H9 (cell line): Measurements from ENCODE around the gene PCBP1. TPM values are rescaled to one million over a fixed set of nuclear protein-coding genes. Genes with fewer than 3 reads are reported as not detected.
"Not testable (repeated sequence)": the region's sequence is repeated elsewhere in the genome, so short reads cannot be mapped to it uniquely, and the experiment has no call there.

Source experiments
- DNase-seq: peaks from one replicate; pipeline ENCODE4 v3.0.0-alpha.2; 2017
- H2AFZ ChIP-seq: one replicate; pipeline ENCODE4 v1.6.1; 2013; ENCODE audit warnings: mild to moderate bottlenecking, low read length, control low read depth, moderate library complexity
- H2AK5ac ChIP-seq: 2 replicates; pipeline ENCODE4 v1.6.1; 2013; ENCODE audit warnings: low read length, control low read depth, mixed read lengths; ENCODE audit not compliant: insufficient read length
- H2BK120ac ChIP-seq: one replicate; pipeline ENCODE4 v1.6.1; 2013; ENCODE audit warnings: low read depth, mild to moderate bottlenecking, low read length, control low read depth, inconsistent platforms; ENCODE audit not compliant: poor library complexity, severe bottlenecking
- H2BK12ac ChIP-seq: 2 replicates; pipeline ENCODE4 v1.6.1; 2013; ENCODE audit warnings: low read length, control low read depth, mixed read lengths, low read depth; ENCODE audit not compliant: insufficient read length
- H2BK15ac ChIP-seq: 2 replicates; pipeline ENCODE4 v1.6.1; 2013; ENCODE audit warnings: low read depth, low read length, control low read depth
- H2BK20ac ChIP-seq: one replicate; pipeline ENCODE4 v1.6.1; 2013; ENCODE audit warnings: low read depth, mild to moderate bottlenecking, low read length, control low read depth, inconsistent platforms; ENCODE audit not compliant: poor library complexity, severe bottlenecking
- H2BK5ac ChIP-seq: 2 replicates; pipeline ENCODE4 v1.6.1; 2013; ENCODE audit warnings: low read length, control low read depth, mixed read lengths; ENCODE audit not compliant: insufficient read length
- H3K14ac ChIP-seq: 2 replicates; pipeline ENCODE4 v1.6.1; 2013; ENCODE audit warnings: low read length, control low read depth; ENCODE audit not compliant: insufficient read depth
- H3K18ac ChIP-seq: 2 replicates; pipeline ENCODE4 v1.6.1; 2013; ENCODE audit warnings: low read depth, mild to moderate bottlenecking, mixed read lengths, low read length, control low read depth; ENCODE audit not compliant: insufficient read length
- H3K23ac ChIP-seq: 2 replicates; pipeline ENCODE4 v1.6.1; 2013; ENCODE audit warnings: low read length, control low read depth, mixed read lengths, low read depth; ENCODE audit not compliant: insufficient read length
- H3K23me2 ChIP-seq: 2 replicates; pipeline ENCODE4 v1.6.1; 2013; ENCODE audit warnings: low read depth, mild to moderate bottlenecking, mixed read lengths, low read length, control low read depth; ENCODE audit not compliant: insufficient read length, poor library complexity, severe bottlenecking
- H3K27ac ChIP-seq: 2 replicates; pipeline ENCODE4 v1.5.1; 2013; ENCODE audit warnings: low read length, control low read depth, mixed read lengths, low read depth; ENCODE audit not compliant: insufficient read length
- H3K27me3 ChIP-seq: 2 replicates; pipeline ENCODE4 v1.6.1; 2013; ENCODE audit warnings: low read length, control low read depth, inconsistent platforms; ENCODE audit not compliant: insufficient read depth
- H3K4ac ChIP-seq: 2 replicates; pipeline ENCODE4 v1.6.1; 2013; ENCODE audit warnings: low read depth, mild to moderate bottlenecking, control low read depth, inconsistent platforms, low read length, moderate library complexity
- H3K4me1 ChIP-seq: 2 replicates; pipeline ENCODE4 v1.6.1; 2013; ENCODE audit warnings: low read length, control low read depth, inconsistent platforms; ENCODE audit not compliant: insufficient read depth
- H3K4me2 ChIP-seq: 2 replicates; pipeline ENCODE4 v1.6.1; 2013; ENCODE audit warnings: low read length, control low read depth, mixed read lengths; ENCODE audit not compliant: insufficient read length, insufficient read depth
- H3K56ac ChIP-seq: 2 replicates; pipeline ENCODE4 v1.6.1; 2013; ENCODE audit warnings: low read depth, mild to moderate bottlenecking, mixed read lengths, low read length, control low read depth; ENCODE audit not compliant: insufficient read length
- H3K79me1 ChIP-seq: 2 replicates; pipeline ENCODE4 v1.6.1; 2013; ENCODE audit warnings: low read depth, mild to moderate bottlenecking, moderate library complexity, low read length, control low read depth, inconsistent platforms; ENCODE audit not compliant: insufficient read depth, poor library complexity, severe bottlenecking
- H3K79me2 ChIP-seq: 2 replicates; pipeline ENCODE4 v1.6.1; 2013; ENCODE audit warnings: low read length, control low read depth, inconsistent platforms; ENCODE audit not compliant: insufficient read depth
- H3K9ac ChIP-seq: 2 replicates; pipeline ENCODE4 v1.6.1; 2013; ENCODE audit warnings: low read length, control low read depth, mixed read lengths; ENCODE audit not compliant: insufficient read length; ENCODE audit errors: extremely low read depth
- H3K9me3 ChIP-seq: one replicate; pipeline ENCODE4 v1.6.1; 2013; ENCODE audit warnings: low read depth, low read length, inconsistent platforms; ENCODE audit not compliant: control insufficient read depth
- H3T11ph ChIP-seq: one replicate; pipeline ENCODE4 v1.6.1; 2013; ENCODE audit warnings: mild to moderate bottlenecking, low read length, control low read depth, inconsistent platforms
- H4K20me1 ChIP-seq: one replicate; pipeline ENCODE4 v1.6.1; 2013; ENCODE audit not compliant: control insufficient read depth, insufficient read length, insufficient read depth
- H4K5ac ChIP-seq: 2 replicates; pipeline ENCODE4 v1.6.1; 2013; ENCODE audit warnings: low read depth, mild to moderate bottlenecking, mixed read lengths, low read length, control low read depth; ENCODE audit not compliant: insufficient read length
- H4K8ac ChIP-seq: replicated peaks from 2 replicates; pipeline ENCODE4 v1.6.1; 2013; ENCODE audit warnings: low read length, control low read depth, mixed read lengths, low read depth; ENCODE audit not compliant: insufficient read length
- H4K91ac ChIP-seq: 2 replicates; pipeline ENCODE4 v1.6.1; 2013; ENCODE audit warnings: low read depth, mild to moderate bottlenecking, moderate library complexity, mixed read lengths, low read length, control low read depth; ENCODE audit not compliant: insufficient read length
- H3K27ac Mint-ChIP-seq, 3 experiments: 2 replicates in 2 of 3; 3 replicates in 1 of 3; pipeline ENCODE4 v1.8.0; 2020 to 2021; ENCODE audit warnings: mixed read lengths in 3 of 3, mild to moderate bottlenecking in 1 of 3, moderate library complexity in 1 of 3
- H3K27me3 Mint-ChIP-seq: 2 replicates; pipeline ENCODE4 v1.8.0; 2021; ENCODE audit warnings: low read depth, mild to moderate bottlenecking, moderate library complexity, mixed read lengths
- H3K36me3 Mint-ChIP-seq, 3 experiments: 2 replicates in 2 of 3; 3 replicates in 1 of 3; pipeline ENCODE4 v1.8.0; 2020 to 2021; ENCODE audit warnings: low read depth in 3 of 3, mixed read lengths in 3 of 3; ENCODE audit not compliant: insufficient read depth in 1 of 3
- H3K4me1 Mint-ChIP-seq, 2 experiments: 2 replicates each; pipeline ENCODE4 v1.8.0; 2020; ENCODE audit warnings: mixed read lengths in 2 of 2
- H3K4me3 Mint-ChIP-seq, 2 experiments: 2 replicates in 1 of 2; 3 replicates in 1 of 2; pipeline ENCODE4 v1.8.0; 2020 to 2021; ENCODE audit warnings: mild to moderate bottlenecking in 2 of 2, mixed read lengths in 2 of 2, moderate library complexity in 1 of 2
- H3K9me3 Mint-ChIP-seq, 2 experiments: 2 replicates in 1 of 2; 3 replicates in 1 of 2; pipeline ENCODE4 v1.8.0; 2020; ENCODE audit warnings: mild to moderate bottlenecking in 2 of 2, mixed read lengths in 2 of 2, moderate library complexity in 1 of 2
- WGBS: extraction: QIAGEN DNeasy Blood & Tissue Kit; methylation state at CpG from one replicate; pipeline ENCODE4 v1.1.7; 2013; ENCODE audit warnings: missing lambda C conversion rate, low lambda C conversion rate, mixed read lengths; ENCODE audit not compliant: insufficient read length; ENCODE audit errors: extremely low coverage; 5-methylcytosine and 5-hydroxymethylcytosine counted together
- total RNA-seq: library from RNA; stranded (reverse); gene quantifications from 2 replicates; pipeline ENCODE4 v1.2.1, GENCODE V29; 2021

Gene PCBP1
- total RNA-seq, 1 experiment from 2014 or later: 457 TPM

DNA sequence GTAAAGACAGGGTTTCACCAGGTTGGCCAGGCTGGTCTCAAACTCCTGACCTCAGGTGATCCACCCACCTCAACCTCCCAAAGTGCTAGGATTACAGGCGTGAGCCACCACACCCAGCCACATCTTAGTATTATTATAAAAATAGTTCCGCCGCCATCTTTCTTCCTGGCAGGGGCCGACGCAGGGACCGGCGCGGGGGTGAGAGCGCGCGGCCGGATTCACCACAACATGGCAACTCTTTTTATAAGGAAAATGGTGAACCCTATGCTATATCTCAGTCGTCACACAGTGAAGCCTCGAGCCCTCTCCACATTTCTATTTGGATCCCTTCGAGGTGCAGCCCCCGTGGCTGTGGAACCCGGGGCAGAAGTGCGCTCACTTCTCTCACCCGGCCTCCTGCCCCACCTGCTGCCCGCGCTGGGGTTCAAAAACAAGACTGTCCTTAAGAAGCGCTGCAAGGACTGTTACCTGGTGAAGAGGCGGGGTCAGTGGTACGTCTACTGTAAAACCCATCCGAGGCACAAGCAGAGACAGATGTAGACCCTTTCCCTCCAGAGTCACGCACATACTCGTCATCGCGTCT lies 15.1 kb downstream of the PCBP1 start:
- not testable (repeated sequence) for H3K4me1 ChIP-seq, H4K5ac ChIP-seq, H3K36me3 Mint-ChIP-seq, H2BK5ac ChIP-seq, H3K27me3 Mint-ChIP-seq, H3K4me3 Mint-ChIP-seq, H4K91ac ChIP-seq, H3K79me2 ChIP-seq, DNase-seq, H2BK15ac ChIP-seq, H3K9me3 Mint-ChIP-seq, H3K23me2 ChIP-seq, H4K20me1 ChIP-seq, H2AFZ ChIP-seq, H4K8ac ChIP-seq, H3K18ac ChIP-seq, H3K9ac ChIP-seq, H3K27me3 ChIP-seq, H3K14ac ChIP-seq, H3K56ac ChIP-seq, H3K23ac ChIP-seq, H2BK20ac ChIP-seq, H3K79me1 ChIP-seq, H3K9me3 ChIP-seq, H3K4me2 ChIP-seq, H3K4ac ChIP-seq, H3K27ac ChIP-seq, H2BK120ac ChIP-seq, H2BK12ac ChIP-seq, H3T11ph ChIP-seq, H2AK5ac ChIP-seq
- peaks cover 26 to 31% of the 10 kb centered on the region in 2 experiments for H3K4me1 Mint-ChIP-seq
- WGBS: no CpG with 5 or more reads among the region's 29 CpGs
- H3K27ac Mint-ChIP-seq: 0 out of 7 replicates have a peak overlapping the region, but pooled peaks of 1 of the 3 experiments have one; percentile 29
